GM19455 (cell line): Measurements from ENCODE around the gene NLRP14.

Experiments
- ATAC-seq: cut with Tn5 transposase; IDR thresholded peaks from one replicate; pipeline ENCODE4 v1.9.1; 2021; ENCODE audit not compliant: unreplicated experiment

Gene NLRP14

DNA sequence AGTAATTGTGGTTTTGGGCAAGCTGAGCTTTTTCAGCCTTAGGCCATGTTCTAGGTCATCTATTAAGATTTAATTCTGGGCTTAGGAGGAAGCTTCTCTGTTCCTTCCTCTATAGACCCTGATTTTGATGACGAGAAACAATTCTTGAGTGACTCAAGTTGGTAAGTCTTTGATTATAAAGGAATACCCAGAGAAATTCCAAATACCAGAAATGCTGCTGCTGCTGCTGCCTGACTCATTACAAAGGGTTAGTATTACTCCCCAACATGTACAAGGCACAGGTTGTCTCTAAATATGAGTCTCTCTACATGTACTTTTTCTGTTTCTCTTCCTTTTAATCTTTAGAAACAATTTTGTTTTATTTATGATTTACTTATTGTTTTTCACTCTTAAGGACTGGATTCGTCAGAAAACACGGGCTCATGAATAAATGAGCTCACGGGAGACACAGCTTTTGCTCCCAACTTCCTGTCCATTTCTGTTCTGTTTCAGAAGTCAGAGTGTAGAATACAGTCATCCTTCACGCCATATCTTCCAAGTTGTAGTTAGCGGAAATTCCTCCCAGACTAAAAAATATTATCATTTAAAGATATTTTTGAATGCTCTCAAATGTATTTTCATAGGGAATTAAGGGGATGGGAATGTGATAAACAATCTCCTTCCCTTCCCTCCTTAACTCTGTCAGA, 36.7 kb downstream of the NLRP14 start:
- no peak for ATAC-seq

DNA sequence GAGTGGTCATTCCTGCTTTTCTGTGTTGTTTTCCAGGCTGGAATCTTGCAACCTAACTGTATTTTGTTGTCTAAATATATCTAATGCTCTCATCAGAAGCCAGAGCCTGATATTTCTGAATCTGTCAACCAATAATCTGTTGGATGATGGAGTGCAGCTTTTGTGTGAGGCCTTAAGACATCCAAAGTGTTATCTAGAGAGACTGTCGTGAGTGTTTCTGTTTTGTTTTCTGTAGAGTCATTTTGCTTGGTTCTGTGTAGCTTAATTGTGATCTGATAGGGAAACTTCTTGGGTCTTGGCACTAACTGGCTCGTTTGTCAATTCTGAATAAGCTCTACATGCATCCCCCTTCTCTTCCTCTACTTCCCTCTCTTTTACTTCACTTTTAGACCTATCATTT, 37.4 kb downstream of the NLRP14 start:
- no peak for ATAC-seq

DNA sequence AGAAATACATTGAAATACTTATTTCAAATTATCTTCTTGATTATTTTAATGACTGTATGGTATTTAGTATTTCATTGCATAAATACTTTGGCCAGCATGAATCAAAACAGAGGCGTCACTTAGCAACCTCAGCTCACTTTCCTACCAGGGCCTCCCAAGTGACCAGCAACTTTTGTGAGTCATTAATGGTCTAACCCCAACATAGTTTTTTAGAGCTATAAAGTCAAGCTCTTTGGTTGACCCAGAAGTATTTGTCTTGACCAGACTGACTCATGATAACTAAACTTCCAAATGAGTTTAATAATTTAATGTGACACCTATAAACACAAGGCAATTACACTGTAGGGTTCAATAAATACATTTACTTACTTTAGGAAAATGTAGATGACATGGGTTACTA, 40.6 kb downstream of the NLRP14 start:
- ATAC-seq: no peak

DNA sequence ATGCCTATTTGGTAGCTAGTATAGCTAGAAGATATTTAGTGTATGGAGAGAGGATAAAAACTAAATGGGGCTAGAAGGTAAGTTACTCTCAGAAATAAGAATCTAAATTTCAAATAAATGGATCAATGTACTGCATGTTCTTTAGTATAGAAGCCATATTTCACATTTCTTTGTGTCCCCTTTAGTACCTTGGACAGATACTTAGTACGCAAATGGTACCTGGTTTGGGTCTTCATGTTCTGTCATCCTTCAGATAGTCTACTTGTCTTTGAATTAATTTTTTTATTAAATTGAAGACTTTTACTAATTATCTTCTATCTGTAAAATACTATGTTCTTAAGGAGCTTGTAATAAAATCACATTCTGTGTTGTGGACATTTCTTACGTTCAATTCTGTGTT, 42.3 kb downstream of the NLRP14 start:
- ATAC-seq: no peak

DNA sequence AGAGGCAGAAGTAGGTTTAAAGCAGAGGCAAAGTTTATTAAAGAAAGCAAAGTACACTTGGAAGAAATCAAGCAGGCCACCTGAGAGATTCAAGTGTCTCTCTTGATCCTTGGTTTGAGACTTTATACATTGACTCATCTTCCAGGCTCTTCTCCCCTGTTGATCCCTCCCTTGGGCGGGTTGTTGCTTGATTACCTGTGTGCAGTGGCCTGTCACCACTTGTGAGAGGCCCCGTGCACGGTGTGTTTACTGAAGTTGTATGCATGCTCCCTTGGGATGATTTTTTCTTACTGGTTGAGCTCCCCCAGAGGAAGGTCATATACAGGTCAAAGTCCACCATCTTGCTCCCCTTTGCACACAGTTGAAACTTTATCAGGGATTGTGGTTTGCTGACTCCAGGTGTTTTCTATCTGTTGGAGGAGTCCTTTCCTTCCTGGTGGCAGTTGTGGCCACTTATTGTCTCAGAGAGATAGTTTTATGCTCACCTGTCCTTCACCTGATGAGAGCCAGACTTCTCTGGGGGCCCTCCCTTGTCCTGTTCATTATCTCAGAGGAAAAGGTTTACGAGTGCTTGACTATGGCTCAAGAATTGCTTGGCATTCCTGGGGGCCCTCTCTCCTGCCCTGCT, 52.2 kb downstream of the NLRP14 start:
- ATAC-seq: no peak

DNA sequence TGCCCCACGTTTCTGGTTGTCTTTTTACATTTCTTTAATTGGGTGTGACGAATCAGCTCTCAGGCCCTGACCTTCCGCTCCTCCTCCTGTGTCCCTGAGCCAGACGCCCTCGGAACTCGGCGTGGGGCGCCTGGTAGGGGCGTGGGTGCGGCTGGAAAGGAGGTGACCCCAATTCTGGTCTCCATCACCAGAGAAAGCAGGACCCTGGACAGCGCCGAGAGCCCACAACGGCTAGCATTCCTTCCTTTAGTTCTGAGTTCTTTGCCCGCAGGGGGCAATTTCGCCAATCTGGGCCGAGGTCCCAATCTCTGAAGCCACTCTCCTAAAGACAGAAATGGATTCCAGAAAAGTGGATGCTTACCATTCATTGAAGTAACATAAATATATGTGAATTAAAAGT, 56.8 kb downstream of the NLRP14 start:
- ATAC-seq: no peak

- ATAC-seq: no peak
Observed at GRCh38 chr11:7079545-7080135, 59.4 kb downstream of the NLRP14 start.

- no peak for ATAC-seq
Observed at GRCh38 chr11:7080900-7081299, 60.6 kb downstream of the NLRP14 start.

GRCh38 chr11:7081441-7081840, 61.2 kb downstream of the NLRP14 start:
- no peak for ATAC-seq

- ATAC-seq: no peak
Observed at GRCh38 chr11:7088921-7089320, 68.6 kb downstream of the NLRP14 start, which contains the start of gene RBMXL2. Gene RBMXL2 (plus strand): TSS chr11:7088998. CDS start chr11:7089121, 123 bp downstream.

GRCh38 chr11:7089328-7090251, 69.3 kb downstream of the NLRP14 start:
- no peak for ATAC-seq

GRCh38 chr11:7098235-7098832, 78.1 kb downstream of the NLRP14 start:
- no peak for ATAC-seq

DNA sequence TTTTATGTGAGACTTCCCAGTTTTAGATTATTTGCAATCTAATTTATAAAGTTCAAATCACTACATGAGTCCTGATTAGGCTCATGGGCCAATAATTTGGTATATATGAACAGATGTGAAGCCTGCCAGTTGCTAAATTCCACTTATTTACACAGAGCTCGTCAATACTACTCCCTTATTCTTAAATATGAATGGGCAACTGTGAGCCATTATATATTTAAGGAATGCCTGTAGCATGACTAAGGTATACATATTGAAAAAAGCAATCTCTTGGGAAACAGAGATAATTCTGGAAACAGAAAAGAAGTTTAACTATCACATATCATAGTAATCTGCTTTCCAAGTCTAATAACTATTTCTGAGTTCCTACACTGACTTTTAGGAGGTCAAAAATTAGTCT, 95.5 kb downstream of the NLRP14 start:
- ATAC-seq: no peak

GRCh38 chr11:7116370-7116769, 96.1 kb downstream of the NLRP14 start:
- ATAC-seq: no peak
